Neural progenitor cell (in vitro differentiated cells): ENCODE data around the gene TRPC1. TPM values are rescaled to one million over a fixed set of nuclear protein-coding genes. Genes with fewer than 3 reads are reported as not detected.

Experiments used
- DNase-seq: peaks from one replicate; pipeline ENCODE4 v3.0.0-alpha.2; 2016; ENCODE audit warnings: low spot score
- H2AFZ ChIP-seq: fragments of 200-600 bp; sonication (generic); replicated peaks from 2 replicates; pipeline ENCODE4 v1.6.1; 2016; ENCODE audit warnings: antibody characterized with exemption
- H3F3A ChIP-seq: fragments of 200-600 bp; sonication (generic); 2 replicates; pipeline ENCODE4 v1.6.1; 2016; ENCODE audit warnings: antibody characterized with exemption, low read depth
- H3K27ac ChIP-seq: fragments of 200-600 bp; sonication (generic); 2 replicates; pipeline ENCODE4 v1.5.1; 2016; ENCODE audit warnings: mild to moderate bottlenecking
- H3K27me3 ChIP-seq: fragments of 200-600 bp; sonication (generic); 2 replicates; pipeline ENCODE4 v1.6.1; 2016; ENCODE audit warnings: mild to moderate bottlenecking, moderate library complexity
- H3K36me3 ChIP-seq: fragments of 200-600 bp; sonication (generic); 2 replicates; pipeline ENCODE4 v1.5.1; 2016
- H3K4me1 ChIP-seq: fragments of 200-600 bp; sonication (generic); 2 replicates; pipeline ENCODE4 v1.6.1; 2016; ENCODE audit warnings: mixed run types
- H3K4me2 ChIP-seq: fragments of 200-600 bp; sonication (generic); 2 replicates; pipeline ENCODE4 v1.6.1; 2016
- H3K4me3 ChIP-seq: fragments of 200-600 bp; sonication (generic); 2 replicates; pipeline ENCODE4 v1.5.1; 2016
- H3K79me2 ChIP-seq: fragments of 200-600 bp; sonication (generic); 2 replicates; pipeline ENCODE4 v1.6.1; 2016; ENCODE audit warnings: low read depth
- H3K9ac ChIP-seq: fragments of 200-600 bp; sonication (generic); 2 replicates; pipeline ENCODE4 v1.6.1; 2016
- H3K9me3 ChIP-seq: fragments of 200-600 bp; sonication (generic); 2 replicates; pipeline ENCODE4 v1.5.1; 2016; ENCODE audit warnings: low read depth
- H4K20me1 ChIP-seq: fragments of 200-600 bp; sonication (generic); 2 replicates; pipeline ENCODE4 v1.6.1; 2016; ENCODE audit warnings: low read depth
- H3K27ac Mint-ChIP-seq: 3 replicates; pipeline ENCODE4 v1.8.0; 2021; ENCODE audit warnings: mixed read lengths
- H3K27me3 Mint-ChIP-seq: 2 replicates; pipeline ENCODE4 v1.8.0; 2022; ENCODE audit warnings: low read depth, mild to moderate bottlenecking, inconsistent platforms, moderate library complexity, mixed read lengths; ENCODE audit not compliant: insufficient read depth
- H3K36me3 Mint-ChIP-seq: 3 replicates; pipeline ENCODE4 v1.8.0; 2021; ENCODE audit warnings: mixed read lengths
- H3K4me1 Mint-ChIP-seq: 3 replicates; pipeline ENCODE4 v1.8.0; 2021; ENCODE audit warnings: mixed read lengths
- H3K4me3 Mint-ChIP-seq: 3 replicates; pipeline ENCODE4 v1.8.0; 2021; ENCODE audit warnings: mild to moderate bottlenecking, moderate library complexity, mixed read lengths
- H3K9me3 Mint-ChIP-seq: 3 replicates; pipeline ENCODE4 v1.8.0; 2020; ENCODE audit warnings: mixed read lengths
- EZH2 ChIP-seq: fragments of 200-600 bp; sonication (generic); IDR thresholded peaks from 2 replicates; pipeline ENCODE4 v1.6.1; 2017; ENCODE audit warnings: antibody characterized with exemption, mild to moderate bottlenecking, moderate library complexity
- EZH2phosphoT487 ChIP-seq: fragments of 200-600 bp; sonication (generic); IDR thresholded peaks from 2 replicates; pipeline ENCODE4 v1.6.1; 2017; ENCODE audit warnings: antibody characterized with exemption
- total RNA-seq: library from RNA; depleted of rRNA; stranded (reverse); fragments of >200 nt; gene quantifications from 2 replicates; pipeline ENCODE4 v1.2.3, GENCODE V29; 2015; ENCODE audit warnings: low replicate concordance
- TF ChIP-seq, protein P1 (sequence below): fragments of 200-600 bp; sonication (generic); IDR thresholded peaks from 2 replicates; pipeline ENCODE4 v1.5.1; 2017; ENCODE audit warnings: antibody characterized with exemption, mild to moderate bottlenecking

The TRPC1 gene
- total RNA-seq, 1 donor from 2014 or later, result 36.4 TPM

DNA sequence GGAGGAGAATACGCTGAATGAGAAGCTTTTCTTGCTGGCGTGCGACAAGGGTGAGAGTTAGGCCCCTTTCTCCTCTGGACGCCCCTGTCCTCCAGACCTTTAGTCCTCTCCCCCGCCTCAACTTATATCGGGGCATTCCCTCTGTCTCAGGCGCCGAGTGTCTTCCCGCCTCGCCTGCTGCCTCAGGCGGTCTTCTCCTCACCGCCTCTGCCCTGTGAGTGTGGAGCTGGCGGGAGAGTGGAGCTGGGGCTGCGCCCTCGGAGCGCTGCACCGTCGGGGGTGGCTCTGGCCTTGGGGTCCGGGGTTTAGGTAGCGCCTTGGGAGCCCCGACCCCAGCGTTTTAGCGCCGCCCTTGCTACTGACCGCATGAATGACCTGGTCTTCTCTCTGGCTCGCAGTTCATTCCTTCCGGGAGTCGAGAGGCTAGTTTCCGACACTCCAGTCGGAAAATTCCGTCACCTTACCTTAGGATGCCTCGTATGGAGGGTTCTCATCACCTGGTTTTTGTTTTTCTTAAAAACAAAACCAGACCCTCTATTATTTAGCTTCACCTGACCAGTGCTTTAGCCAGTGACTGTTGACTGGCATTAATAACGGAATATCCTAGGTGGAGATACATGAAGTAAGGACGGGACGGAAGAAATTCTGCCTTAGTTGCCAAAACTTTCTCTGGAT, 985 bp downstream of the TRPC1 start:
- peak; percentile 84 for DNase-seq
- no peaks in the 10 kb centered on the region for H3K36me3 ChIP-seq
- no peaks in the 10 kb centered on the region for H3K27me3 ChIP-seq
- Mint-ChIP-seq H3K4me1 (peaks cover 19% of the 10 kb centered on the region), H3K9me3 (peaks cover 6% of the 10 kb centered on the region), H3K4me3 (peak overlapping the region; percentile 95), H3K27me3 (no peaks in the 10 kb centered on the region), H3K27ac (peak overlapping the region; percentile 92), H3K36me3 (peaks cover 5% of the 10 kb centered on the region)
- peaks cover 33% of the 10 kb centered on the region for H3K79me2 ChIP-seq
- H3K9me3 ChIP-seq, result no peaks in the 10 kb centered on the region
- peaks cover 11% of the 10 kb centered on the region for H3K4me1 ChIP-seq
- peak overlapping the region; percentile 75 for H2AFZ ChIP-seq
- peak overlapping the region; percentile 98 for H3K27ac ChIP-seq
- peak overlapping the region; percentile 81 for H3K4me3 ChIP-seq
- H3K9ac ChIP-seq, result peak overlapping the region; percentile 54
- TF ChIP-seq, protein P1, sequence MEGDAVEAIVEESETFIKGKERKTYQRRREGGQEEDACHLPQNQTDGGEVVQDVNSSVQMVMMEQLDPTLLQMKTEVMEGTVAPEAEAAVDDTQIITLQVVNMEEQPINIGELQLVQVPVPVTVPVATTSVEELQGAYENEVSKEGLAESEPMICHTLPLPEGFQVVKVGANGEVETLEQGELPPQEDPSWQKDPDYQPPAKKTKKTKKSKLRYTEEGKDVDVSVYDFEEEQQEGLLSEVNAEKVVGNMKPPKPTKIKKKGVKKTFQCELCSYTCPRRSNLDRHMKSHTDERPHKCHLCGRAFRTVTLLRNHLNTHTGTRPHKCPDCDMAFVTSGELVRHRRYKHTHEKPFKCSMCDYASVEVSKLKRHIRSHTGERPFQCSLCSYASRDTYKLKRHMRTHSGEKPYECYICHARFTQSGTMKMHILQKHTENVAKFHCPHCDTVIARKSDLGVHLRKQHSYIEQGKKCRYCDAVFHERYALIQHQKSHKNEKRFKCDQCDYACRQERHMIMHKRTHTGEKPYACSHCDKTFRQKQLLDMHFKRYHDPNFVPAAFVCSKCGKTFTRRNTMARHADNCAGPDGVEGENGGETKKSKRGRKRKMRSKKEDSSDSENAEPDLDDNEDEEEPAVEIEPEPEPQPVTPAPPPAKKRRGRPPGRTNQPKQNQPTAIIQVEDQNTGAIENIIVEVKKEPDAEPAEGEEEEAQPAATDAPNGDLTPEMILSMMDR, result peak; percentile 30
- TF ChIP-seq EZH2, result no peak
- H4K20me1 ChIP-seq, result peaks cover 7% of the 10 kb centered on the region
- H3K4me2 ChIP-seq, result peak overlapping the region; percentile 90
- H3F3A ChIP-seq, result peaks cover 19% of the 10 kb centered on the region

DNA sequence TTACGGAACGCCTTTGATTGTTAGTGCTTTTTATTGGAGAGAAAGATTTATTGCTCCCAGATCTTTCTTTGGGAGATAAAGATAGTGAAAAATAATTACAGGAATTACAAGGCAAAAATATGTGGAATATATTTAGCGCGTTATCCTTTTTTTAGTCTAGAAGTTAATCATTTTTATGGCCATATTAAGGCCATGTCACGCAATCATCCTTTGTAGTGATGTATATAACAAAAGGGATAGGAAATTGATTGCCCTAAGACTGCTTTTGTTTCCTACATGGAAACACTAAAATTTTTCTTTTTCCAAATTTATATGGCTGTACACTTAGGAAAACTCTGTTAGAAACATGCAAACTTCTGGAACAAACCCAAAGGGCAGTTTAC, 1.5 kb downstream of the TRPC1 start:
- H3K36me3 ChIP-seq, result no peaks in the 10 kb centered on the region
- H3K36me3 Mint-ChIP-seq, result peaks cover 5% of the 10 kb centered on the region
- peaks cover 11% of the 10 kb centered on the region for H3K4me1 ChIP-seq
- H3K27me3 Mint-ChIP-seq, result no peaks in the 10 kb centered on the region
- H3F3A ChIP-seq, result peaks cover 19% of the 10 kb centered on the region
- DNase-seq, result no peak
- H3K4me3 ChIP-seq, result peak overlapping the region; percentile 81
- H3K27me3 ChIP-seq, result no peaks in the 10 kb centered on the region
- TF ChIP-seq, protein P1, result no peak
- TF ChIP-seq EZH2phosphoT487 (no peak), EZH2 (no peak)
- H3K4me3 Mint-ChIP-seq, result peak overlapping the region; percentile 95
- peak overlapping the region; percentile 92 for H3K27ac Mint-ChIP-seq
- H3K4me2 ChIP-seq, result peak overlapping the region; percentile 90
- H3K27ac ChIP-seq, result no peak overlapping the region
- H2AFZ ChIP-seq, result peak overlapping the region; percentile 75
- no peaks in the 10 kb centered on the region for H3K9me3 ChIP-seq
- peaks cover 6% of the 10 kb centered on the region for H3K9me3 Mint-ChIP-seq
- peaks cover 19% of the 10 kb centered on the region for H3K4me1 Mint-ChIP-seq
- H4K20me1 ChIP-seq, result peaks cover 7% of the 10 kb centered on the region
- H3K79me2 ChIP-seq, result peaks cover 38% of the 10 kb centered on the region
- peak overlapping the region; percentile 54 for H3K9ac ChIP-seq

DNA sequence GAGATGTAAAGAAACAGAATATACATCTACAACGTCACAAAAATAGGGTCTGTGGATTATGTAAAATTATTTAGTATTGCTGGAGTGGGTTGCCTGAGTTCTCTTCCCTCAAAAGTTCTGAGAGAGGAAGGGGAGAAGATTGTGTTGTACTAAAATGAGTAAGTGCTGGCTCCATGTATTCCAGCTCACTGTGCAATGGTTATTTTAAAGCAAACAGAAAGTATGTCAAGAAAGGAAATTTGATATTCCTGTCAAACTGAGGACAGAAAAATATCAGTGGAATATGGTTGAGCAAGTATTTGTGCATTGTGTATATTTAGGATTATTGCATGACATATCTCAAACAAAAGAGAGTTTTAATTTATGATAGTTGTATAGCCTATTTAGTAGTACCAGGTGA, 2.2 kb downstream of the TRPC1 start:
- peaks cover 44% of the 10 kb centered on the region for H3K79me2 ChIP-seq
- no peak for TF ChIP-seq EZH2
- TF ChIP-seq, protein P1, result no peak
- no peak for TF ChIP-seq EZH2phosphoT487
- no peaks in the 10 kb centered on the region for H3K27me3 ChIP-seq
- Mint-ChIP-seq H3K4me1 (peaks cover 19% of the 10 kb centered on the region), H3K27me3 (no peaks in the 10 kb centered on the region), H3K27ac (no peak overlapping the region), H3K36me3 (peaks cover 5% of the 10 kb centered on the region), H3K4me3 (peak overlapping the region; percentile 72), H3K9me3 (peaks cover 6% of the 10 kb centered on the region)
- peaks cover 7% of the 10 kb centered on the region for H4K20me1 ChIP-seq
- DNase-seq, result no peak
- no peaks in the 10 kb centered on the region for H3K9me3 ChIP-seq
- peaks cover 19% of the 10 kb centered on the region for H3F3A ChIP-seq
- no peaks in the 10 kb centered on the region for H3K36me3 ChIP-seq
- peak overlapping the region; percentile 90 for H3K4me2 ChIP-seq
- H2AFZ ChIP-seq, result no peak overlapping the region
- H3K9ac ChIP-seq, result no peak overlapping the region
- H3K4me3 ChIP-seq, result no peak overlapping the region
- H3K4me1 ChIP-seq, result peaks cover 11% of the 10 kb centered on the region
- H3K27ac ChIP-seq, result no peak overlapping the region
